HCT116 (cell line): ENCODE results near the gene ALDH3A1.

ENCODE experiments used
- CTCF ChIP-seq, 3 experiments: fragments of 200-600 bp in 1 of 3; sonication (generic) in 1 of 3; IDR thresholded peaks in 2 of 3; conservative IDR thresholded peaks in 1 of 3; 2 replicates each; pipeline ENCODE4 v1.5.1; 2012 to 2017; ENCODE audit warnings: low read depth in 2 of 3, low read length in 2 of 3, antibody characterized with exemption in 1 of 3, borderline replicate concordance in 1 of 3, control low read depth in 1 of 3, mild to moderate bottlenecking in 1 of 3, mixed read lengths in 1 of 3, mixed run types in 1 of 3, moderate library complexity in 1 of 3; ENCODE audit not compliant: insufficient read depth in 1 of 3
- ZNF274 ChIP-seq: fragments of 200-500 bp; sonication (Bioruptor generic); IDR thresholded peaks from 2 replicates; pipeline ENCODE4 v1.6.1; 2014; ENCODE audit warnings: mild to moderate bottlenecking, low read depth, low read length, inconsistent platforms

- TF ChIP-seq CTCF (IDR thresholded peaks at IDR 0.05 in 2 of 3, conservative IDR thresholded peaks at IDR 0.05 in 1 of 3; ENCODE audit: borderline replicate concordance in 1 of 3, insufficient read depth in 1 of 3, low read depth in 2 of 3, low read length in 2 of 3) (no peak), ZNF274 (no peak)
These were observed 21.3 kb downstream of the ALDH3A1 start for GRCh38 chr17:19726631-19727376.
